ENCODE data around the gene NUDT21. TPM values are rescaled to one million over a fixed set of nuclear protein-coding genes. Genes with fewer than 3 reads are reported as not detected.
A peak's percentile ranks its signal among the peaks of the same experiment; 100 is the strongest.

Gene NUDT21
- total RNA-seq, 1 donor from 2014 or later = 148 TPM

DNA sequence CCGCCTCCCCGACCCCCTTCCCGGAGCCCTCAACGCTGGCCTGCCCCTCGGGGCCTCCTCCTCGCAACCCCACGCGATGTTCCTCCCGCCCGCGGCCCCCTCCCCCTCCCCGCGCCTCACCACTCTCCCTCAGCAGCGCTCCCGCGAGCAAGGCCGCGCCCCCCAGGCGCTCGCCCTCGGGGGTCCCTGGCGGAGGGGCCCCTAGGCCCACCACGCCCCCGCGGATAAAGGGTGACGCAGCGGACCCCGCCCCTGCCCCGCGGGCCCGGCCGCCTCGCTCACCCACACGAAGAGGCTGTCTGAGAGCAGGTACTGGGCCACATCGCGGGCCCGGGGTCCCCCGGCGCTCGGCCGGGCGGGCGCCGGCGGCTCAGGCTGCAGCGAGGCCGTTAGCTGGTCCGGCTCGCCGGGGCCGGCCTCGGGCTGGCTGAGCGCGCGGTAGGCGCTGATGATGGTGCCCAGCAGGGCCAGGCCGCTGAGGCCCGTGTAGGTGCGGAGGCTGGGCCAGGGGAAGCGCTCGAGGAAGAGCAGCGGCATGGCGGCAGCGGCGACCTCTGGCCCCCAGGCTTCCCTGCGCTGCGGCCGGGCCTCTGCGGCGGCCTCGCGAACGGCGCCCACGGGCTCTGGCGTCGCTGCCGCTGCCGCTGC, 26.2 kb downstream of the NUDT21 start:
- TF ChIP-seq, protein P1, sequence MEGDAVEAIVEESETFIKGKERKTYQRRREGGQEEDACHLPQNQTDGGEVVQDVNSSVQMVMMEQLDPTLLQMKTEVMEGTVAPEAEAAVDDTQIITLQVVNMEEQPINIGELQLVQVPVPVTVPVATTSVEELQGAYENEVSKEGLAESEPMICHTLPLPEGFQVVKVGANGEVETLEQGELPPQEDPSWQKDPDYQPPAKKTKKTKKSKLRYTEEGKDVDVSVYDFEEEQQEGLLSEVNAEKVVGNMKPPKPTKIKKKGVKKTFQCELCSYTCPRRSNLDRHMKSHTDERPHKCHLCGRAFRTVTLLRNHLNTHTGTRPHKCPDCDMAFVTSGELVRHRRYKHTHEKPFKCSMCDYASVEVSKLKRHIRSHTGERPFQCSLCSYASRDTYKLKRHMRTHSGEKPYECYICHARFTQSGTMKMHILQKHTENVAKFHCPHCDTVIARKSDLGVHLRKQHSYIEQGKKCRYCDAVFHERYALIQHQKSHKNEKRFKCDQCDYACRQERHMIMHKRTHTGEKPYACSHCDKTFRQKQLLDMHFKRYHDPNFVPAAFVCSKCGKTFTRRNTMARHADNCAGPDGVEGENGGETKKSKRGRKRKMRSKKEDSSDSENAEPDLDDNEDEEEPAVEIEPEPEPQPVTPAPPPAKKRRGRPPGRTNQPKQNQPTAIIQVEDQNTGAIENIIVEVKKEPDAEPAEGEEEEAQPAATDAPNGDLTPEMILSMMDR (conservative IDR thresholded peaks at IDR 0.05) = no peak
- H3K36me3 Mint-ChIP-seq = peaks cover 4% of the 10 kb centered on the region
- H3K9me3 Mint-ChIP-seq = no peaks in the 10 kb centered on the region
- H3K4me1 Mint-ChIP-seq (ENCODE audit: unreplicated experiment) = peaks cover 27% of the 10 kb centered on the region
- H3K27me3 Mint-ChIP-seq = no peaks in the 10 kb centered on the region
- peak overlapping the region; percentile 97 for H3K4me3 Mint-ChIP-seq
- peak overlapping the region; percentile 91 for H3K27ac Mint-ChIP-seq
- DNase-seq (ENCODE audit: extremely low spot score, unreplicated experiment) = peak; percentile 74

GRCh38 chr16:56424404-56424764, 26.7 kb downstream of the NUDT21 start:
- Mint-ChIP-seq H3K4me3 (peak overlapping the region; percentile 97), H3K27me3 (no peaks in the 10 kb centered on the region), H3K4me1 (ENCODE audit: unreplicated experiment) (peaks cover 27% of the 10 kb centered on the region), H3K36me3 (peaks cover 4% of the 10 kb centered on the region), H3K9me3 (no peaks in the 10 kb centered on the region), H3K27ac (peak overlapping the region; percentile 91)
- TF ChIP-seq, protein P1 (conservative IDR thresholded peaks at IDR 0.05) = no peak
- no peak for DNase-seq (ENCODE audit: extremely low spot score, unreplicated experiment)

DNA sequence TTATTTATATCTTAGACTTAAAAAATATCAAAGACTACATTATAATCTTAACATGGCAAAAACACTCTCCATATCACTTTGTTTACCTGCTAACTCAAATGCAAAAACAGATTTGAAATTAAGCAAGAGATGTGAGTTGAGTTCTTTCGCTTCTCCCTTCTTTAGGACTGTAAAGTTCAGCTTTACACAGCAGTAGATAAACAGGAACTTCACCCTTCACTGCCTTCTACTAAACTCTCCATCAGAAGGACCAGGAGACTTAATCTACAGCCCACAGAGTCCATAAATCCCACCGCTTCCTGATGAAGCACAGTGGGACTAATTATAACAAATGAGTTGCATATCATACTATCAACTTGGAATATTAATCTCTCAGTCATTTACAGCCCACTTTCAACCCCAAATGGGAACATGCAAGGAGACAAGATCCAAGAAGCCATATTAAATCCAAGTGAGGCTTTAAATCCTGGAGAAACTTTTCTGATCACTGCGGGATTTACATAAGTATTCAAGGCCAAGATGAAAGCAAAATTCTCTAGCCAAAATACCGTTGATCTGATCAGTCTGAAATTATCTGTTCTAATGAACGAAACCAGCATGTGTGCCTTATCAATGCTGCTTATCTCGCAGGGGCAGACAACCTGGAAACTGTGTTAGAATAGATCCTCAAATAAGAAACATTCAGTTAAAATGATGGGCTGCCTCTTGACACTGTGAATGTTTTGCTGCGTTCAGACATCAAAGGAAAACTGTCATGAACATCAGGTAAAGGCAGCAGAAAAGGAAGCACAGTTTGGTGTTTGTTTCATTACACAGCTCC, 27.3 kb downstream of the NUDT21 start:
- no peak for DNase-seq (ENCODE audit: extremely low spot score, unreplicated experiment)

DNA sequence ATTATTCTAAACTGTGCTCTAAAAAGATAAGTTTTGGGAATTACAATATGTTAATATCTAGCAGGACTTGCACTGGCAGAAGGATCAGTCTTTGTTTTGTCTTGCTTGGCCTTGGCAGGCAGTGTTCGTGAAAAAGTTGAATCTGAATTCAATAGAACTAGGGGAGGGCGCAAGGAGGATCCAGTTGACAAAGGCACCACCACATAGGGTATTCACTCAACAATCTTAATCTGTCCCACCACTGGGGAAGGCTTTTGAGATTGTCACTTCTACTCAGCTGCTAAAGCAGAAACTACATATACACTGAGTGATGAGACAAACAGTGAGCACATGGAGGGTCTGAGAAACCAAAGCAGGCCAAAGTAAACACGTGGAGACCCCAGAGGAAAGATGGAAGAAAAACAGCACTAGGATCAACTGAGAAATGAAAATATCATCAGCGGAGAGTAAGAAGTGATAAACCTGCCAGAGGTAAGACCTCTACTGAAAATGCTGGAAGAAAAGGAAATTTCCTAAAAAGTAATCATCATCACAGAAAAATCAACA, 28.2 kb downstream of the NUDT21 start:
- H3K36me3 Mint-ChIP-seq = peaks cover 4% of the 10 kb centered on the region
- H3K9me3 Mint-ChIP-seq = no peaks in the 10 kb centered on the region
- peak overlapping the region; percentile 73 for H3K4me3 Mint-ChIP-seq
- TF ChIP-seq, protein P1 (conservative IDR thresholded peaks at IDR 0.05) = no peak
- H3K27ac Mint-ChIP-seq = peak overlapping the region; percentile 52
- H3K27me3 Mint-ChIP-seq = no peaks in the 10 kb centered on the region
- DNase-seq (ENCODE audit: extremely low spot score, unreplicated experiment) = no peak
- peaks cover 27% of the 10 kb centered on the region for H3K4me1 Mint-ChIP-seq (ENCODE audit: unreplicated experiment)

More for the DNA sequence above, 27.3 kb downstream of the NUDT21 start:
- Mint-ChIP-seq H3K36me3 (peaks cover 4% of the 10 kb centered on the region), H3K27ac (peak overlapping the region; percentile 91), H3K27me3 (no peaks in the 10 kb centered on the region), H3K9me3 (no peaks in the 10 kb centered on the region), H3K4me3 (peak overlapping the region; percentile 97), H3K4me1 (ENCODE audit: unreplicated experiment) (peaks cover 27% of the 10 kb centered on the region)
- TF ChIP-seq, protein P1 (conservative IDR thresholded peaks at IDR 0.05) = no peak

- Mint-ChIP-seq H3K27ac (peak overlapping the region; percentile 52), H3K9me3 (no peaks in the 10 kb centered on the region), H3K36me3 (peaks cover 4% of the 10 kb centered on the region), H3K4me3 (peak overlapping the region; percentile 53), H3K4me1 (ENCODE audit: unreplicated experiment) (peaks cover 27% of the 10 kb centered on the region), H3K27me3 (no peaks in the 10 kb centered on the region)
- no peak for DNase-seq (ENCODE audit: extremely low spot score, unreplicated experiment)
- TF ChIP-seq, protein P1 (conservative IDR thresholded peaks at IDR 0.05) = no peak
Measured at GRCh38 chr16:56421976-56422669, 29.0 kb downstream of the NUDT21 start.
